Nephron progenitor cell (in vitro differentiated cells): ENCODE data around the gene IGFL3.
A peak's percentile ranks its signal among the peaks of the same experiment; 100 is the strongest.

Experiments used
- DNase-seq: peaks from one replicate; pipeline ENCODE4 v3.0.0; 2021
- H3K27ac Mint-ChIP-seq: 2 replicates; pipeline ENCODE4 v1.8.0; 2021; ENCODE audit warnings: mild to moderate bottlenecking, moderate library complexity, mixed read lengths
- H3K27me3 Mint-ChIP-seq: 2 replicates; pipeline ENCODE4 v1.8.0; 2021; ENCODE audit warnings: mild to moderate bottlenecking, low read depth, mixed read lengths; ENCODE audit not compliant: poor library complexity
- H3K36me3 Mint-ChIP-seq: 2 replicates; pipeline ENCODE4 v1.8.0; 2021; ENCODE audit warnings: low read depth, mixed read lengths
- H3K4me1 Mint-ChIP-seq: 2 replicates; pipeline ENCODE4 v1.8.0; 2021; ENCODE audit warnings: mixed read lengths
- H3K4me3 Mint-ChIP-seq: 2 replicates; pipeline ENCODE4 v1.8.0; 2021; ENCODE audit warnings: mild to moderate bottlenecking, moderate library complexity, mixed read lengths
- H3K9me3 Mint-ChIP-seq: 2 replicates; pipeline ENCODE4 v1.8.0; 2021; ENCODE audit warnings: mild to moderate bottlenecking, moderate library complexity, mixed read lengths
- CTCF ChIP-seq: fragments of 200-600 bp; sonication (generic); IDR thresholded peaks from 2 replicates; pipeline ENCODE4 v1.5.0; 2021; ENCODE audit warnings: antibody characterized with exemption

Gene IGFL3

GRCh38 chr19:46076951-46077814 lies 47.3 kb downstream of the IGFL3 start:
- DNase-seq: peak; percentile 78
- no peaks in the 10 kb centered on the region for H3K36me3 Mint-ChIP-seq
- no peak overlapping the region for H3K27ac Mint-ChIP-seq
- peaks cover 21% of the 10 kb centered on the region for H3K9me3 Mint-ChIP-seq
- TF ChIP-seq CTCF: peak; percentile 98
- H3K27me3 Mint-ChIP-seq: peaks cover 83% of the 10 kb centered on the region
- peak overlapping the region; percentile 78 for H3K4me3 Mint-ChIP-seq
- H3K4me1 Mint-ChIP-seq: peaks cover 5% of the 10 kb centered on the region

- no peak overlapping the region for H3K27ac Mint-ChIP-seq
- H3K4me3 Mint-ChIP-seq: no peak overlapping the region
- H3K9me3 Mint-ChIP-seq: peaks cover 19% of the 10 kb centered on the region
- peaks cover 5% of the 10 kb centered on the region for H3K4me1 Mint-ChIP-seq
- no peak for TF ChIP-seq CTCF
- no peaks in the 10 kb centered on the region for H3K36me3 Mint-ChIP-seq
- DNase-seq: no peak
- H3K27me3 Mint-ChIP-seq: peaks cover 84% of the 10 kb centered on the region
Measured at GRCh38 chr19:46076031-46076880, 48.2 kb downstream of the IGFL3 start.

- Mint-ChIP-seq H3K4me3 (no peak overlapping the region), H3K27me3 (peaks cover 90% of the 10 kb centered on the region), H3K9me3 (peaks cover 8% of the 10 kb centered on the region), H3K36me3 (no peaks in the 10 kb centered on the region), H3K27ac (no peak overlapping the region), H3K4me1 (peaks cover 5% of the 10 kb centered on the region)
- no peak for DNase-seq
- no peak for TF ChIP-seq CTCF
Measured at GRCh38 chr19:46073268-46073922, 51.1 kb downstream of the IGFL3 start.
